ENCODE results near the gene MPIG6B. TPM values are rescaled to one million over a fixed set of nuclear protein-coding genes. Genes with fewer than 3 reads are reported as not detected.

MPIG6B gene
- polyA plus RNA-seq, 3 donors, result 0.09 to 0.75 (median 0.68) TPM

DNA sequence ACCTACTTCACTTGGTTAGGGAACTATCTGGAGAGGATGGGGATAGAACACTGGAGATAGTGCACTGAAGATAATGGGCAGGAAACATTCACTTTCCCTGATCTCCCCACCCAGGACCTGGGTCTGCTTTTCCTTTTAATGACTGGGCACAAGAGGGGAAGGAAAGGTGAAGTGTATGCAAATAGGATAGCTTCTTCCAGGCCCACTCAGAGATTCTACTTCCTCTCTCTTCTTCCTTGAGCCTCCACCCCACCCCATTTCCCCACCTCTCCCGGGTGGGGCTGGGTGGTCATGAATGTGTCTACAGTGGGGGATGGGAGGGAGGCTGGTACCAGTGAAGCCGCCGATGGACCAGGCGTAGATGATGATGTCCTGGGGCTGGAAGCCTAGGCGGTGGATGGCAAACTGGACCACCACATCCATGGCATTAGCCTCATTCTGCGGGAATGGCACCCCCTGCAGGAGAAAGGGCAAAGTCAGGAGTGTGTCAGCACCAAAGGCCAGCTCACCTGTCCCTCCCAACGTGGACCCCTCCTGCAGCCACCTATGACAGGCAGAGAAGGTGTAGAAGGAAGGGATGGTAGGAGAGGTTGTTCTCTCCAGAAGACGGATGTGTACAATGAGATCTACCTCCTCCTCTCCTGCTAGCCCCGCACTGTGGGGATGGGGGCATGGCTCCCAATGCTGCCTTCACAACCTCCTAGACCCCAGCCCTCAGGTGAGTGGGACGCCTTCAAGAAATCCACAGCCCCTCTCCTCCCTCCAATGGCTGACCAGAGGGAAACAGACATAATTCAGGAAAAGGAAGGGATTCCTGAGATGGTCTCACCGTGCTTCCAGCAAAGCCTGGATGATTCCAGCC, 33.7 kb upstream of the MPIG6B start:
- TF ChIP-seq, protein P1, sequence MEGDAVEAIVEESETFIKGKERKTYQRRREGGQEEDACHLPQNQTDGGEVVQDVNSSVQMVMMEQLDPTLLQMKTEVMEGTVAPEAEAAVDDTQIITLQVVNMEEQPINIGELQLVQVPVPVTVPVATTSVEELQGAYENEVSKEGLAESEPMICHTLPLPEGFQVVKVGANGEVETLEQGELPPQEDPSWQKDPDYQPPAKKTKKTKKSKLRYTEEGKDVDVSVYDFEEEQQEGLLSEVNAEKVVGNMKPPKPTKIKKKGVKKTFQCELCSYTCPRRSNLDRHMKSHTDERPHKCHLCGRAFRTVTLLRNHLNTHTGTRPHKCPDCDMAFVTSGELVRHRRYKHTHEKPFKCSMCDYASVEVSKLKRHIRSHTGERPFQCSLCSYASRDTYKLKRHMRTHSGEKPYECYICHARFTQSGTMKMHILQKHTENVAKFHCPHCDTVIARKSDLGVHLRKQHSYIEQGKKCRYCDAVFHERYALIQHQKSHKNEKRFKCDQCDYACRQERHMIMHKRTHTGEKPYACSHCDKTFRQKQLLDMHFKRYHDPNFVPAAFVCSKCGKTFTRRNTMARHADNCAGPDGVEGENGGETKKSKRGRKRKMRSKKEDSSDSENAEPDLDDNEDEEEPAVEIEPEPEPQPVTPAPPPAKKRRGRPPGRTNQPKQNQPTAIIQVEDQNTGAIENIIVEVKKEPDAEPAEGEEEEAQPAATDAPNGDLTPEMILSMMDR (IDR thresholded peaks at IDR 0.05), result no peak
- Histone ChIP-seq H3K4me3 (replicated peaks in 1 of 3; ENCODE audit: low read depth in 2 of 3, low read length in 3 of 3) (no peak overlapping the region), H3K36me3 (replicated peaks in 1 of 2; ENCODE audit: control insufficient read depth in 1 of 2, insufficient read depth in 2 of 2, low read length in 2 of 2) (peaks cover 81 to 97% of the 10 kb centered on the region in 2 donors), H3K27ac (ENCODE audit: low read depth in 1 of 2, low read length in 2 of 2) (peak overlapping the region in 1 of 2 donors; percentile 46), H2AFZ (ENCODE audit: insufficient read depth, low read depth, low read length, poor library complexity, severe bottlenecking) (no peak overlapping the region), H3K9ac (ENCODE audit: insufficient read depth, low read length, poor library complexity, severe bottlenecking) (no peak overlapping the region), H3K9me3 (replicated peaks in 1 of 2; ENCODE audit: control insufficient read depth in 1 of 2, insufficient read depth in 1 of 2, low read length in 2 of 2) (no peaks in the 10 kb centered on the region), H3K79me2 (ENCODE audit: insufficient read depth, low read length) (peaks cover under 1% of the 10 kb centered on the region), H3K4me2 (replicated peaks; ENCODE audit: extremely low read depth, low read length, poor library complexity, severe bottlenecking) (no peak overlapping the region), H3K27me3 (ENCODE audit: control insufficient read depth in 2 of 2, insufficient read depth in 2 of 2, low read length in 2 of 2) (no peaks in the 10 kb centered on the region), H3K4me1 (ENCODE audit: control insufficient read depth in 1 of 2, insufficient read depth in 2 of 2, low read length in 2 of 2) (peaks cover 9 to 10% of the 10 kb centered on the region in 2 donors), H4K20me1 (ENCODE audit: insufficient read depth, low read length) (peaks cover 18% of the 10 kb centered on the region)
- DNase-seq, result no peak
- H3K9me3 Mint-ChIP-seq, result no peaks in the 10 kb centered on the region
- WGBS (ENCODE audit: insufficient coverage), result no CpG with 5 or more reads among the region's 11 CpGs
- no peak overlapping the region for H3K4me3 Mint-ChIP-seq
- peaks cover 14% of the 10 kb centered on the region for H3K4me1 Mint-ChIP-seq
- peaks cover 0 to 6% (median 1%) of the 10 kb centered on the region in 3 donors for H3K27me3 Mint-ChIP-seq (ENCODE audit: low read depth in 3 of 3)
- intact Hi-C loops (cut with micrococcal nuclease), result no loop called here
- H3K27ac Mint-ChIP-seq, result peak overlapping the region; percentile 33 to 82 (median 57)
- H3K36me3 Mint-ChIP-seq, result peaks cover 89 to 92% of the 10 kb centered on the region in 2 donors

DNA sequence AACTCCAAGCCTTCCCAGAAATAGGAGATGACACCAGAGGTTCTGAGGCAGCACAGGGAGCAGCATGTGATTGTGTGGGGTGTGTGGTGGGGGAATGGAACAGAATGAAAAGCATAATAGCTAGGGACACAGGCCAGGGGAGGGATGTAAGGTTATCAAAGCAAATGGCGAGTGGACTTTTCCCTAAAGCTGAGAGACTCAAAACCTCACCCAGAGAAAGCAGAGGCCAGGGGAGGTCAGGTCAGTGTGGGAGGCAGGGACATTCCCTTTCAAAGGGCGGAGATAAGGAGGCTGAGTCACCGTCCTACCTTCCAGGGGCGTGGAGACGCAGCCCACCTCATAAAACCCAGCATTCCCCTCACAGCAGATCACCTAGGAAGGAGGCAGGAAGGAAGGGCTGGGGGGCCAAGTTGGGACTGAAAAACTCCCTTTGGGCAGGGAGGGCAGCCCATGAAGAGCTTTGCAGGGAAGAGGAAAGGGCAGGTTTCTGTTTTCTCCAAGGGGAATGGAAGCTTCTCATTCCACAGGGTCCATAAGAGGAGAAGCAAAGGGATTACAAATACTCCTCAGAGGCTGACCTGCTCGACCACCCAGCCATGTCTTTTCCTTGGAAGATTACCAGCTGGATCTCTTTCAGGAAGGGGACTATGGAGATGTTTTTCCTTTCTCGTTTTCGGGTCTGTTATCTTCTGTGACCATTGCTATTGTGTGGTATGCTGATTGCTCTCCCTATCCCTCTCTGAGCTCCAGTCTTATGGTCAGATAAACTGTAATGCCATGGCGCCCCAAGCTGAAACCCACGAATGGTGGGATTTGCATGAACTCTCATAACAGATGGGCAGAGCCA, 32.7 kb upstream of the MPIG6B start:
- Histone ChIP-seq H3K27me3 (ENCODE audit: control insufficient read depth in 2 of 2, insufficient read depth in 2 of 2, low read length in 2 of 2) (no peaks in the 10 kb centered on the region), H3K4me2 (replicated peaks; ENCODE audit: extremely low read depth, low read length, poor library complexity, severe bottlenecking) (no peak overlapping the region), H4K20me1 (ENCODE audit: insufficient read depth, low read length) (peaks cover 26% of the 10 kb centered on the region), H3K4me1 (ENCODE audit: control insufficient read depth in 1 of 2, insufficient read depth in 2 of 2, low read length in 2 of 2) (peaks cover 9 to 10% of the 10 kb centered on the region in 2 donors), H2AFZ (ENCODE audit: insufficient read depth, low read depth, low read length, poor library complexity, severe bottlenecking) (no peak overlapping the region), H3K36me3 (replicated peaks in 1 of 2; ENCODE audit: control insufficient read depth in 1 of 2, insufficient read depth in 2 of 2, low read length in 2 of 2) (peaks cover 90 to 99% of the 10 kb centered on the region in 2 donors), H3K79me2 (ENCODE audit: insufficient read depth, low read length) (peaks cover 7% of the 10 kb centered on the region), H3K27ac (ENCODE audit: low read depth in 1 of 2, low read length in 2 of 2) (peak overlapping the region in 1 of 2 donors; percentile 46), H3K4me3 (replicated peaks in 1 of 3; ENCODE audit: low read depth in 2 of 3, low read length in 3 of 3) (no peak overlapping the region), H3K9me3 (replicated peaks in 1 of 2; ENCODE audit: control insufficient read depth in 1 of 2, insufficient read depth in 1 of 2, low read length in 2 of 2) (no peaks in the 10 kb centered on the region), H3K9ac (ENCODE audit: insufficient read depth, low read length, poor library complexity, severe bottlenecking) (no peak overlapping the region)
- H3K27ac Mint-ChIP-seq, result peak overlapping the region in 5 of 7 donors; percentile 4 to 78 (median 61)
- intact Hi-C loops (cut with micrococcal nuclease), result no loop called here
- TF ChIP-seq, protein P1 (IDR thresholded peaks at IDR 0.05), result no peak
- no peak overlapping the region for H3K4me3 Mint-ChIP-seq
- WGBS (ENCODE audit: insufficient coverage), result no CpG with 5 or more reads among the region's 10 CpGs
- H3K27me3 Mint-ChIP-seq (ENCODE audit: low read depth in 3 of 3), result peaks cover 0 to 6% (median 1%) of the 10 kb centered on the region in 3 donors
- DNase-seq, result no peak
- H3K36me3 Mint-ChIP-seq, result peaks cover 90 to 94% of the 10 kb centered on the region in 2 donors
- H3K4me1 Mint-ChIP-seq, result peaks cover 14% of the 10 kb centered on the region
- H3K9me3 Mint-ChIP-seq, result no peaks in the 10 kb centered on the region
